GM21381 (cell line): ENCODE results near the gene ASB1.
A peak's percentile ranks its signal among the peaks of the same experiment; 100 is the strongest.

ENCODE experiments used
- ATAC-seq: cut with Tn5 transposase; IDR thresholded peaks from one replicate; pipeline ENCODE4 v1.9.1; 2021; ENCODE audit warnings: mild to moderate bottlenecking, moderate library complexity; ENCODE audit not compliant: unreplicated experiment

Gene ASB1

DNA sequence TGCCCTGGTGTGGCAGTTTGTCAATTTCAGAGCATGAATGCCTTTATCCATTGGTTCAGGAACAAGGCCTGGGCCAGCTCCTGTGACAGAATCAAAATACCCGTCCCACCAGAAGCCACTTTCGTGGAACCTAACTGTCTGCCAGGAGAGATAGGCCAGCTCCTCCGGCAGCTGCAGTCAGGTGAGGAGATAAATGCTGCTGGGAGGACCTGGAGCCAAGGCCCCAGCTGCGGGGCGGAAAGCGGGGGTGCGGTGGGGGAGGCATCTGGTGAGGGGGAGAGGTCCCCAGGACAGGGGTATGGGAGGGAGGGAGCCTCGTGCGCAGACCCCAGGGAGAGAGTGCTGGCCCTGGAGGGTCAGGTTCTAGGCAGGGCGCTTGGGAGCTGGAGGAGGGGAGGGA, 4.4 kb upstream of the ASB1 start:
- ATAC-seq, result no peak

DNA sequence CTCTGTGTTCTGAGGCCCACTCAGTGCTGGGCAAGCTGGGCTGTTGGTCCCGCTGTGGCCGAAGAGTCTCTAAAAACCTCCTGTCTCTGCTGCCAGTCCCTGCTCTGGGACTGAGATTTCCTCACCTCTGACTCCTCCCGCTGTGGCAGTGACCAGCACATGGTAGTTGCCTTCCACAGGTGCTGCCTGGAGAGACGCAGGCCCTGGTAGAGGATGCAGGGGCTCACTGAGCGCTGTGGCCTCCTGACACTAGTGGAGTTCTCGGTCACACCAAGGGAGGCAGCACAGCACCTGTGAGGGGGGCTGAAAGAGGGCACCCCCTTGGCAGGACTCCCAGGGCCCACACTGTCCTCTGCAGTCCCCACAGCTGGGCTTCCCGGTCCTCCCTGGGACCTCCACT, 3.8 kb upstream of the ASB1 start:
- ATAC-seq, result no peak

DNA sequence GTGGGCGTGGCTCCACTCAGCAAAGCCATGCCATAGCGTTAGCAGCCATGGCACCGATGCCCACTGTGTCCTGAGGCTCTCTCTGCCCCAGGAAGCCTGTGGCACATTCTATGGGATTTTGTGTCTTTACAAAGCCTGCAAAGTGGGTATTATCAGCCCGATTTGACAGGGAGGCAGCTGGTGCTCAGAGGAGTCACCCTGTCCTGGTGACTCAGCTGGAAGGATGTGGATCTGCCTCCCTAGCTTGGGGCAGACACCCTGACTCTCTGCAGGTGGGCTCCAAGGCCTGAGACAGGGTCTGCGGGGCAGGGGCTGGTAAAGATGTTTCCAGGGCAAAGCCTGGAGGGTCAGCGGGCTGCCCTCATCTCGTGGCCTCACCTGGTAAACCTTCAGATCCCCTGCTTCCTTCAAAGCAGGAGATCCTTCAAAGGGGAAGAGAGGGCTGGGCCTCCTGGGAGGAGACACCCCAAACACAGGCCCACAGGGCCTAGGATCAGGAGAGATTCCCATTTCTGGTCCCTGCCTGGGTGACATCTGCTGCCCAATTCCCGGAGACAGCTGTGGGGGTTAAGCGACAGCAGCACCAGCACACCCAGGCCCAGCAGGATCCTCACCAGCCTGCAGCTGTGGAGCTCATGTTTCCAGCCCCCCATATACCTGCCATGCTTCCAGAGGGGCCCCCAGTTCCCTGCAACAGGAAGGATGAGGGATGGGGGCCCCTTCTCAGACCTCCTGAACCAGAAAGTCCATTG, 3.0 kb upstream of the ASB1 start:
- ATAC-seq, result no peak

DNA sequence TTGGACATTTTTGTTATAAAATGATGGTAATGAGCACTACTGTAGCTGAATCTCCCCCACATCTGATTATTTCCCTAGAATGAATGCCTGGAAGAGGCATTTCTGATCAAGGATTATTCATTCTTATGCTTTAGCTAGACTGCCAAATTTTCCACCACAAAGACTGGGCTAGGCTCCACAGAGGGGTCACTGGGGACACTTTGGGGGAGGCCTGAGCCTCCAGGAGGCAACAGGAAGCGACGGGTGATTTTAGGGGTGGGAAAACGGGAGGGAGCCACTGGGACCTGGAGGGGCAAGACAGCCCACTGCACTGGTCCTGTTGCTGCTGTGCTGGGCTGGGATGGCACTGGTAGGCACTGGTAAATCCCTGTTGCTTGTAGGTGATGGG, 2.4 kb upstream of the ASB1 start:
- ATAC-seq, result no peak

DNA sequence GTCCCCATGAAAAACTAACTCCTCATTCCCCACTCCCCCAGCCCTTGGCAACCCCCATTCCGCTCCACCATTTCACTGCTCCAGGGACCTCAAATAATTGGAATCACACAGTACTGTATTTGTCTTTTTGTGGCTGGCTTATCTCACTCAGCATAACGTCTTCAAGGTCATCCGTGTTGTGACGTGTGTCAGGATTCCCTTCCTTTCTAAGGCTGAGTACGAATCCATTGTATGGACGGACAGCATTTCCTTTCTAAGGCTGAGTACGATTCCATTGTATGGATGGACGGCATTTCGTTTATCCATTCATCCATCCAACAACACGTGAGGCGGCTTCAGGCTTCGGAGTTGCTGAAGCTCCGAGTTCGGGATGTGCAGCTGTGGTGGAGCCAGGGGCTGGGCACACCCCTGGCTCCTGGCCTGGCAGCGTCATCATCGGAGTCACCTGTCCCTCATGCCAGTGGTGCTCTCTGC, 1.2 kb upstream of the ASB1 start:
- ATAC-seq, result no peak

DNA sequence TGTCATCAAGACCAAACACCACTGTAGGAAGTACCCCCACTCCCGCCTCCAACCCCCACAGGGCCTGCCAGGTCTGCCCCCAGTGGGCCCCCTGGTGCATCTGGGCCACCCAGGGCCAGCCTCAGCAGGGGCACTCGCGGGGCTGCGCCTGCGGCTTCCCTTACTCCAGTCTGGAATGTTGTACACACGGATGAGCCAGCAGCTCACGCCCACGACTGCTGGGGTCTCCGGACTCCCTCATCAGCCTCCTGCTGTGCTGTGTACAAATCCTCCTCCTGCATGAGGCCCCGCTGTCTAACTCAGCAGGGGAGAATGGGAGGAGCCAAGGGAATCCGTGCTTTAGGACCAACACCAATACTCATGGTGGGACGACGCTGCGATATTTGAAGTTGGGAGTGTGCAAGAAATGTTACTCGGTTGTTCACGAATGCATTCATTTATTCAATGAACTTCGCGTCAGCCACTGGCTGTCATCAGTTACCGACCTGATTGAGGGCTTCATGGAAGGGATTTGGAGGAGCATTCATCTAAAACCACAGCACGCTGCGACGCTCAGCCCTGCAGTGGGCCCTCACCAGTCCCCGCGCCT, 654 bp upstream of the ASB1 start:
- ATAC-seq, result peak; percentile 8

DNA sequence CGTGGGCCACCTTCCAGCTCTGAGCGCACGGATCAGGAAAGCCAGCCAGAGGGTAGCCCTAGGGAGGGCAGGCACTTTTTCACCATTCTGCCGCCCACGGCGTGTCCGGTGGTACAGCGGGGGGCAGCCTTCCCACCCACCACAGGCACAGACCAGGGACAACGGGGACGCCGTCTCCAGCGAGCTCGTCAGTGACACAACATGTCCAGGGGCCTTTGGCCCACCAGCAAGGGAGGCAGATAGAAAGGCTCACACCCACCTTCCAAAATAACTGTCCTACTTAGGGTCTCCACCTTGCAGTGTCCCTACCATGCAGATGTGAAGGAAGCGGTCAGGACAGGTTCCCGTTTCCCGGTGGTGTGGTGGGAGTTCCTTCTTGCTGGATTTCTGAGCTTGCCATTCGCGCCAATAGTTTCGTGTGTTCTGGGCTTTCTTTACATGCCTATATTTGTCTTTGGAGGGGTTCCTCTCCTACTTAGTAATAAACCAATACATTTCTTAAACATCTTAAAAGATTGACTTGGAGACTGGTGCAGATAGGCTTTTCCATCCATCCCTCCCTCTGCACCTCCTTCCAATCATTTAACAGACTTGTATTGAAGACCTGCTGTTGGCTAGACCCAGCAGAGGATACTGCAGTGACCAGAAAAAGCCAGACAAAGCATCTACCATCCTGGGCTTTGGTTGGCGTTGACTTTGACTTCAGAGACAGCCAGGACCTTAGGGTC, 872 bp downstream of the ASB1 start:
- no peak for ATAC-seq

DNA sequence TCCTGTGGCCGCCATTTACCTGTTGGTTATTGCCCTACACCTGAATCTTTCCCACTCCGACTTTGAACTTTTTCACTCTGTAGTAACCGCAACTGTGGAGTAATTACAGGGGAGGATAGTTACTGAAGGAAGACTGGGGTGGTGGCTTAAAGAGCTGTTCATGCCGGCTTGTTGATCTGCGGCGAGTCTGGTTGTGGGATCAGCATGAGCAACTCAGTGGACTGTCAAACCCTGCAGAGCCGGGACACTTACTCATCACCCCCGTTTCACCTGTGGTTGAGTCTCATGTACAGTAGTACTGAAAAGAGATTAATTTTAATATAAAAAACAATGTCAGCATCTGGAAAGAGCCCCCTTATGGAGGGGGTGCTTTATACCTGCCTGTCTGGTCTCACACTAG, 2.1 kb downstream of the ASB1 start:
- no peak for ATAC-seq

DNA sequence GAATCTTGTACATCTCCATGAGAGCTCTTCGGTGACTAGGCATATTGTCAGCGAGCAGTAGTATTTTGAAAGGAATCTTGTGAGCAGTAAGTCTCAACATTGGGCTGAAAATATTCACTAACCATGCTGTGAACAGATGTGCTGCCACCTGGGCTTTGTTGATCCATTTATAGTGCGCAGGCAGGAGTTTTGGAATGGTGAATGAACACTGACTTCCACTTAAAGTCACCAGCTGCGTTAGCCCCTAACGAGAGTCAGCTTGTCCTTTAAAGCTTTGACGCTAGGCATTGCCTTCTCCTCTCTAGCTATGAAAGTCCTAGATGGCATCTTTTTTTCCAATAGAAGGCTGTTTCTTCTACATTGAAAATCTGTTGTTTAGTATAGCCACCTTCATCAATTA, 4.1 kb downstream of the ASB1 start:
- no peak for ATAC-seq

DNA sequence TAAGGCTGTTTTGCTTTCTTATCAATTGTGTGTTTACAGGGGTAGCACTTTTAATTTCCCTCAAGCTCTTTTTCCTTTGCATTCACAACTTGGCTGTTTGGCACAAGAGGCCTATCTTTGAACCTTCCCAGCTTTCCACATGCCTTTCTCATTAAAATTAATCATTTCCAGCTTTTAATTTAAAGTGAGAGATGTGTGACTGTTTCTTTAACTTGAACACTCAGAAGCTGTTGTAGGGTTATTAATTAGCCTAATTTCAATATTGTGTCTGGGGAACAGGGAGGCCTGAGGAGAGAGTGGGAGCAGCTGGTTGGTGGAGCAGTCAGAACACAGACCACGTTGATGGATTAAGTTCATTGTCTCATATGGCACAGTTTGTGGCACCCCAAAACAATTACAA, 4.7 kb downstream of the ASB1 start:
- no peak for ATAC-seq

DNA sequence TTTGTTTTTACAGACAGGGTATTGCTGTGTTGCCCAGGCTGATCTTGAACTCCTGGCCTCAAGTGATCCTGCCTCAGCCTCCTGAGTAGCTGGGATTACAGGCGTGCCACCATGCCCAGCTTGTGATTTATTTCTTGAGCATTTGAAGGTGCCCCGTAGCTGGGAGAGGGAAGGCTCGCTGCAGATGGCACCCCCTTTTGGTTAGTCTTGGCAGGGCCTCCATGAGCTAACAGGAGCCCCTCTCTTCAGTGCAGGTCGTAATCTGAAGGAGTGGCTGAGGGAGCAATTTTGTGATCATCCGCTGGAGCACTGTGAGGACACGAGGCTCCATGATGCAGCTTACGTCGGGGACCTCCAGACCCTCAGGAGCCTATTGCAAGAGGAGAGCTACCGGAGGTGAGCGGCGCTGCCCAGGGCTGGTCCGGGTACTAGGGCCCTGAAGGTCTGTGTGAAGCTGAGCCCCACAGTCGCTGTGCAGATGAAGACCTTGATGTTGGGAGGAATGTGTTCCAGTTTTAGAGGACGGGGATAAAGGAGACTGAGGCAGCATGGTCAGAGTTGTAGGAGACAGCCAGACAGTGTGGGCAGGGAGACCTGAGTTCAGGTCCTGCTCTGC, 6.7 kb downstream of the ASB1 start:
- ATAC-seq, result no peak

DNA sequence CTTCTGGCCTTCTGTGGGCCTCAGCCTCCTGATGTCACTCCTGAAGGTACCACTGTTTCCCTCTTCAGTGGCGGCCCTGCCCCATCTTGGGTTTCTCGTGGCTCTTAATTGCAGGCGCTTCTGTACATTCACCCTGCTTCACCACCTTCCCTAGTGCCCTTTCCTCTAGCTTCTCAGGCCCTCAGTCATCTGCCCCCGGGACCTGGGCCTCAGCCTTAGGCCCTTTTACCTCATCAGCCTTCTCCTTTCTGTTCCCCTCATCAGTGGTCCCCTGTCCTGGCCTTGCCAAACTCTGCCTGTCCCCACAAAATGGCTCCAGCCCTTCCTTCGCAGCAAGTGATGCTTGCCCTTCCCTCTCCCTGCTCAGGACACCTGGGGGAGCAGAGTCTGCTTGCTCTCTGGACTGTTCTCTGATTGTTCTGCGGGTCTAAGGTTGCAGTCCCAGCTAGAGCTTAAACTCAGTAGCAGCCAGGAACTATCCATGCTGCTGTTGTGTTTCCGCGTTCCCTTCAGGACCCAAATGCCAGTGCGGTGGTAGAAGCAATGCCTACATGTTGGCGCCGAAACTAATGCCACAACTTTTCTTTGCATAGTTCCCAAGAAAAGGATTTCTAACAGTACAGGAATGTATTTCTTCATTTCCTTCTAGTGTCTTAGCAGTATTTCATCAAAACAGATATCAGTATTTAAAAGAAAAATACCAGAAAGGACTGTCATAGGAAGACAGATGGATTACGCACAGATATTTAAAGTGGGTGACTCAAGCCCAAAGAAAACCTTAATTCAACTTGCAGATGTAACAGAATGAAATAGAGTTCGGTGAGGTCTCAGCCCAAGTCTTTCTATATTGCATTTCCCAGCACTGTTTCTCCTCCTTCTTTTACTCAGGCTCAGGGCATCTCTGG, 7.5 kb downstream of the ASB1 start:
- no peak for ATAC-seq

DNA sequence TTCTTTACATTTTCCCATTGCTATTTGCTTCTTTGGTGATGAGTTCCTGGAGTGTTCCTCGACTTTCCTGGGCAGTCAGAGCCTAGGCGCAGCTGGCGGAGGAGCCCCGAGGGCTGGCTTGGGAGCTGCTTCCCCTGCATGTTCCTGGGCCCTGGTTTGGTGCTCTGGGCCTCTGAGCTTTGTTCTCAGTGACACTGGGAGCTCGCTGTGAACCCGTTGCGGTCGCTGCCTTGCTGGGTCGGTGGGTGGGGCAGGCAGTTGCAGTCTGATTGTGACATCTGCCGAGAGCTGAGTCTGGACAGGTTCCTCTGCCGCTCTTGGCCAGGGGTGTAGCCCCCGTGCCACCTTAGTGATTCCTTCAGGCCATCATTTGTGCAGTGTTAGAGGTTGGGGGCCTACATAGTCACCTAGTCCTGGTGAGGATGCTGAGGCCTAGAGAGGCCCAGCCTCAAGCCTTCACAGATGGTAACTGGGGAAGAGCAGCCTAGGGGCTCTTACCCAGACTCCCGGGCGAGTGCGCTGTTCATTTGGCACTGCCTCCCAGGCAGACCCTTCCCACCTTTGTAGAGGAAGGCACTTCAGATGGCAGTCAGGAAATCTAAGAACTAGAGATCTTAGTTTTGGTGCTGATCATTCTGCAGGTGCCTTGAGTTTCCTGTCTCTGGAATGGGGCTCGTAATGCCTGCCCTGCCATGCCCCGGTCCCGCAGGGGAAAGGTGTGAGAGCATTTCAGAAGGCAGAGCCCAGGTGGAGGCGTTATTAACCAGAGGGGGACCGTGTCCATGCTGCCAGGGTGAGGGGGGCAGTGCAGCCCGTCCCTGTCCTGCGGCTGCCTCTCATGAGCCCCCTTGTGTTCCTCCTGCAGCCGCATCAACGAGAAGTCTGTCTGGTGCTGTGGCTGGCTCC, 8.4 kb downstream of the ASB1 start:
- ATAC-seq, result no peak

DNA sequence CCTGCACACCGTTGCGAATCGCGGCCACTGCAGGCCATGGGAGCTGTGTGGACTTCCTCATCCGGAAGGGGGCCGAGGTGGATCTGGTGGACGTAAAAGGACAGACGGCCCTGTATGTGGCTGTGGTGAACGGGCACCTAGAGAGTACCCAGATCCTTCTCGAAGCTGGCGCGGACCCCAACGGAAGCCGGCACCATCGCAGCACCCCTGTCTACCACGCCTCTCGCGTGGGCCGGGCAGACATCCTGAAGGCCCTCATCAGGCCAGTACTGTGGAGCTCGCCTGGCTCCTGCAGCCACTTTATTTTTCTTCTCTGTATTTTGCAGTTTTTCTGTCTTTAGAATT, 9.0 kb downstream of the ASB1 start:
- ATAC-seq, result no peak

DNA sequence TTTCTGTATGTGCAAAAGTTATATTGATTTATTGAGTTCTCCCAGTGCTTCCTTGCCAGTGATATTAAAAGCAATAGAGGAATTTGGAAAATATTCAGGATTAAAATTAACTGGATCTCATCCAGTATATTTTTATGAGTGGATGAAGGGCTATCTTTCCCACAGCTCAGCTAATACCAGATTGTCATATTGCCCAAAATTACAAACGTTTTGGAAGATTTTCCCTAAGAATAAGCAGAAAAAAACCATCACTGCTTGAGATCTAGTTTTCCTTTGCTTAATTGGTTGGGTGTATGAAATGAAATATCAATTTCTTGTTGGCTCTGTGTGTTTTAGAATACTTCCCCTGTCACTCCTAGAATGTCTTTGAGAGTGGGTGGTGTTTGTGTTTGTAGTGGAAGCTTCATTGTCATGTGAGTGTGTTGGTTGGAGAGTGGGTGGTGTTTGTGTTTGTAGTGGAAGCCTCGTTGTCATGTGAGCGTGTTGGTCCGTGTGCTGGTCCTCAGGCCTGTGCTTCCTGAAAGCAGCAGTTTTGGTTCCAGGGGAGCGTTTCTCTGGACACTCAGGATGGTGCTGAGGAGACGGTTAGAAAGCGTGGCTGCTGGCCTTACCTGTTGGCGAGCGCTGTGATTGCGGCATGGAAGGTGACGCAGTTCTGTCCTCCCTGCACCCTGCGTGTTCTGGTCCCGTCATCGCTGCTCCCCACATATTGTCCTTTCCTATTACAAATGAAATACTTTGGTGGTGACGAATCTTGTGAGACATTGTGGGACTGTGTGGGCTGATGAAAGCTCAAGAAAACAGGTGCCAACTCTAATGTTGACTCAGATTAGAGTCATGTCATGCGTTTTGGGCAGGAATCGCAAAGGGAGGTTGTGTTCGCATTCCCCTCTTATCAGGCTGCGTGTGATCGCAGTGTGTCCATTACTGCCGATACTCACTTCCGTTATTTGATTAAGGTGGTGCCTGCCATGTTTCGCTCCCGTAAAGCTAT, 12.4 kb downstream of the ASB1 start:
- no peak for ATAC-seq

DNA sequence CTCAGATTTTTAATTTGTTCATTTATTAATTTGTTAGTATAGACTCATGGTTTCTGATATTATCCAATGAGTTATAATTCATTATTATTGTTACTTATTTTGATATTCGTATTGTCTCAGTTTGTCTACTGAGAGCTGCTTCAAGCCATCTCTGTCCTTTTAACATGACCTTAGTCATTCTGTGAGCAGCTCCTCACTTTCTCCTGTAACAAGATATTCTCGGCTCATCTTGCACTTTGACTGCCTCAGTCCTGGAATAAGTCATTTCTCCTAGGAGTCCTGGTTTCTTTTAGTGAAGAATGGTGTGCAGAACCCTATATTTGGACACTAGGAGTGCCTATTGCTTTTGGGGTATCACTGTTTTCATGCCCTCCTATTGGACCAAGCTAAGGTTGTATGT, 13.2 kb downstream of the ASB1 start:
- ATAC-seq, result no peak

DNA sequence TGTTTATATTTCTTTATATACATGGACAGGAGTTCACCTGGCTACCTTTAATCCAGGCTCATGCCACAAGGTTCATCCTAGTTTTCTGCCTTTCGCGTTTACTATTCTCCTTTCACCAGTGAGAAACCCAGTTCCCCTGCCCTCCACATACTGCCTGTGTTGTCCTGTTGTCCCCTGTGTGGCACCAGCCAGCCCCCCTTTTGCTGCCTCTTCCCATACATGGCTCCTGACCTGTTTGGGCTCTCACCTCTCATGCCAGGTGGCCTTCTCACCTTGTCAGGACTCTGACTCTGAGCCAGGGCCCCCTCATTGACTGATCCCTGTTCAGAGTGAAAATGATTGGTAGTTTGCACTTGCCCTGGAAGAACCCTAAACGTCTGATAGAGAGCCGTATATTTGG, 13.6 kb downstream of the ASB1 start:
- ATAC-seq, result no peak

DNA sequence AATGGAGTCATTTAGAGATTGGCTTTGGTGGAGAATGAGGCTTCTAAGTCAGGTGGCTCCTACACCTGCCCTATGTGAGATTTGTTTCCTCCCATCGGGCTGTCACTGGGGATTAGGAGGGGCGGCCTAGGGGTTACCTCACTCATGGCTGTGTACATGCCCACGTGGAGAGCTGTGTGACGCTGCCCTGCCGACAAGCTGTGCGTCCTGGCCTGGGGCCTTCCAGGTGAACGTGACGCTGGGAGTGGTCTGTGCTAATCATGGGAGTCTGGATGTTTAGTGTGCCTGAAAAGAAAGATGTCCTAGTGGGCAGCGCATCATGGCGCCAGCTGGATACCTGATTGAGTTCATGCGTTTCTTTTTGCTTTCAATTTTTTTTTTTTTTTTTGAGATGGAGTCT, 14.0 kb downstream of the ASB1 start:
- ATAC-seq, result no peak
